H54 (cell line): Measurements from ENCODE around the gene SF3B3.
A peak's percentile ranks its signal among the peaks of the same experiment; 100 is the strongest.
"Not testable (repeated sequence)": the region's sequence is repeated elsewhere in the genome, so short reads cannot be mapped to it uniquely, and the experiment has no call there.

Experiments used
- DNase-seq: peaks from one replicate; pipeline ENCODE4 v3.0.0; 2011; ENCODE audit warnings: low spot score, mixed read lengths; ENCODE audit not compliant: insufficient read length
- FAIRE-seq: peaks from 3 replicates; lab custom pipeline; 2011; peaks lifted over from hg19 to GRCh38; lab: Jason Lieb, UNC
- POLR2A ChIP-seq: IDR thresholded peaks from 2 replicates; pipeline ENCODE4 v1.6.1; 2011; ENCODE audit warnings: low read depth, mild to moderate bottlenecking, low read length

The SF3B3 gene

DNA sequence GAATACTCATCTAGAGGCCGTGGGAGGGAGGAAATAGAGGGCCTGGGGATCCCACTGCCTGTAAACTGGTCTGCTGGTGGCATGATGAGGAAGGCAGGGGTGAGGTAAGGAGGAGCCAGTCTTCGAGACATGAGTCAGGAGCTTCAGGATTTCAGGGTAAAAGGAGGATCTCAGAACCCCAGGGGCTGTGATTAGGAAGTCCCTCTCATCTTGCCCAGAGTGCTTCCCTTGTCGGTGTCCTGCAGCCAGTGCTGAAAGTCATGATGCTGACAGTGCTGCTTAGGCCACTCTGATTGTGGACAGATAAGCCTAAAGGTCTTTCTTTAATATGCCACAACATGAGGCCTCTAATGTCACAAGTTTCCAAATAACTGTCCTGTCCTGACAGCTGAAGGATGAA, 29.8 kb upstream of the SF3B3 start:
- FAIRE-seq = no peak
- TF ChIP-seq POLR2A = no peak
- no peak for DNase-seq

DNA sequence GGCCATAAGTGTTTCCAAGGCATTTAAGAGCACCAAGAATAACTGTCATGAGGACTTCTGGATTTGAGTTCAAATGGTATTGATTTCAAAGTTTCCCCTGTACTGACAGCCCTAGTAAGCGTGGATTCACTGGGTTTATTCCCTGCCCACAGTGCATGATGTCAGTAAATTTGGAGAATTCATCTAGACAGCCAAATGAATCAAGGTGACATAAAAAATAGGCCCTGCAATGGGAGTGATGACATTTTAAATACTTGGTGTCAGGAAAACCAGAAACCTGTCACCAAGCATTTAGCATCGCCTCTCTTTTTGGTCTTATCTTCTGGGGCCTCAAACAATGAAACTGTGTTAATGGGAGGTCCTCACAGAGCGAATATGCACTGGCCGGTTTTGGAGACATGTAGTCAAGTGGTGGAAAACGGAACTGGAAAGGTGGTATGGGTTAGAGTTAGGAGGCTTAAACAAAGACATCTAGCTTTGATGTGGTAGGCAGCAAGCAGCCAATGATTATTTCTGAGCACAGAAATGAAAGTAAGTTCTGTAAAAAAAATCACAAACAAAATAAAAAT, 29.3 kb upstream of the SF3B3 start:
- DNase-seq (no peak), FAIRE-seq (no peak)
- TF ChIP-seq POLR2A = no peak

DNA sequence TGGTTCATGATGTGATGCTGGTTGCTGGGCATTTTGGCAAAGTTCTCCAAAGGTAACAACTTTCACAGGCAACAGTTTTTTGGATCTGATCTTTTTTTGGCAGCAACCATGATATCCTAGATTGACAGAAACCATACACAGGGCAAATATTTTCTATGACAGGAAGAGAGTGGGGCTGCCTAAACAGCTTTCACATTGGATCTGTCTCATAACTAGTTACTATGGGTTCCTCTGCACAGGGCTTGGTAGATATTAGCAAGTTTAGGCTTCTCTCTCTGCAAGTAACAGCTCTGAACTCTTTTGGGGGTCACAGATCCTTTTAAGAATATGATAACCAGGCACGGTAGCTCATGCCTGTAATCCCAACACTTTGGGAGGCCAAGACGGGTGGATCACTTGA, 28.8 kb upstream of the SF3B3 start:
- FAIRE-seq (no peak), DNase-seq (no peak)
- TF ChIP-seq POLR2A = no peak

DNA sequence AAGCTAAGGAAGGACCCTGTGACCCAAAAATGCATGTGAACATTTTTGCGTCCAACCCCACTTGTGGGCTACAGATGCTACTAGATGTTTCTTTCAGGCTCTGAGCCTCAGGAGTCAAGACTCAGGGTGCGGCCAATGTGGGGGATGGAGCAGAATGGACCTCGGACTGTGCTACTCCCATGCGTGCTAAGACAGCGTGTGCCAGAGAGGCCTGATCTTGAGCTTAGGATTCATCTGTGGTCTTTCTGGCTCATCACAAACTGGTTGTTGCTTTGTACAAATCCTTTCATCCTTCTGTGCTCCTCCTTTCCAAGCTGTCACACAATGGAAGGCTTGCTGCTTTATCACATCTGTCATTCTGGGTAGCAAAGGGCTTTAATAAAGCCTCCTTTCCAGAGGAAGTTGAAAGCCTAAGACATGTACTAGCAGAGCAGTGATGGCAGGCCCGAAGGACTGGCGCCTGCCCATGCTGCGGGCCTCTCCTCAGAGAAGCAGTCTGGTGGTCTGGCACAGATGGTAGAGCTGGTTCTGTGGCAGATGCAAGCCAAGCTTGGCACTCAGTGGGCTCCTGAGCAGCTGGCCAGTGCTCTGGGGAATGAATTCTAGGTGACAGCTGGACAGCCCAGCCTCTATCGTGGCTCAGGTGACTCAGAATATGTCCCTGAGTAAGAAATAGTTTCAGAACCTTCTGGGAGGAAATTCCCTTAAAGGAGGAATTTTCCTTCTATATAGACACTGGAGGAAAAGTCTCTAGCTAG, 28.0 kb upstream of the SF3B3 start:
- TF ChIP-seq POLR2A = no peak
- FAIRE-seq (no peak), DNase-seq (no peak)

DNA sequence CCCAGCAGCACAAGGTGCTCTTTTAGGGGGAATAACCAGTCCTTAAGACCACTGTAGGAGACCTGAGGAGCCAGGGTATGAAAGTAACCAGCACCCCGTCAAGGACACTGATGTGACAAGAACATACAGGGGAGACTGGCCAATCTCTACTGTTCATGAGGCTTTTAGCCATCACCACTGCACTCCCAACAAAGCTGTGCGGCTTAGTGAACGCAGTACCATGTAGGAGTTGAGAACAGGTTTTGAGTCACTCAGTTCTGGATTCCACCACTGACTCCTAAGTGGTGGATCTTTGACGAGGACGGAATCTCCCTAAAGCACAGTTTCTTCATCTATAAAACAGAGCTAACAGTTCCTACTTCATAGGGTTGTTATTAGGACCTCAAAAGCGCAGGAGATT, 27.1 kb upstream of the SF3B3 start:
- FAIRE-seq (no peak), DNase-seq (no peak)
- TF ChIP-seq POLR2A = no peak

DNA sequence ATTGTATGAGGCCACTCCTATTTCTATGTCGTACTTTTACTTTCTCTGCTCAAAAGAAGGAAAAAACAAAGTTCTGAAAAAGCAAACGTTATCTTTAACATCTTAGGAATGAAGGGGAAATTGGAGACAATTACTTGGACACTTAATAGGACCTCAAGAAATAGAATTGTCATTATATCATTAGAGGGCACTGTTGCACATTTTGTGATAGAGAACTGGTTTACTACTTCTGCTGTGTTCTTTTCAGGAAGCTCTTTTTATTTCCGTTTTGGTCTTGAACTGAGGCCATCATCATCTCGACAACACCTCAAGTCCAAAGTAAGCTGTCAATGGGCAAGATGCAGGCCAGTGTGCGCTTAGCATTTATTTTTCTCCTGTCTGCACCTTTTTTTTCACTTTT, 14.9 kb upstream of the SF3B3 start:
- DNase-seq (no peak), FAIRE-seq (peak; percentile 57)
- TF ChIP-seq POLR2A = no peak

DNA sequence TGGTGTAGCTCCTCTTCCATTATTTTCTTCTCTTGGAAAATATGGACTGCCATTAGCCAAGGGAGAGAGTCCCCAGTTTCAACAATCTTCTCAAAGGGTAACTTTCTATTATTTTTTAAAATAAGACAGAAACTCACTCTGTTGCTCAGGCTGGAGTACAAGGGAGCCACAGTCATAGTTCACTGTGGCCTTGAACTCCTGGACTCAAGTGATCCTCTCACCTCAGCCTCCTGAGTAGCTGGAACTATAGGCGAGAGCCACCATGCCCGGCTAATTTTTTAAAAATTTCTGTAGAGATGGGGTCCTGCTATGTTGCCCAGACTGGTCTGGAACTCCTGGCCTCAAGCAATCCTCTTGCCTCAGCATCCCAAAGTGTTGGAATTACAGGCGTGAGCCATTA, 13.4 kb upstream of the SF3B3 start:
- no peak for DNase-seq
- no peak for FAIRE-seq

DNA sequence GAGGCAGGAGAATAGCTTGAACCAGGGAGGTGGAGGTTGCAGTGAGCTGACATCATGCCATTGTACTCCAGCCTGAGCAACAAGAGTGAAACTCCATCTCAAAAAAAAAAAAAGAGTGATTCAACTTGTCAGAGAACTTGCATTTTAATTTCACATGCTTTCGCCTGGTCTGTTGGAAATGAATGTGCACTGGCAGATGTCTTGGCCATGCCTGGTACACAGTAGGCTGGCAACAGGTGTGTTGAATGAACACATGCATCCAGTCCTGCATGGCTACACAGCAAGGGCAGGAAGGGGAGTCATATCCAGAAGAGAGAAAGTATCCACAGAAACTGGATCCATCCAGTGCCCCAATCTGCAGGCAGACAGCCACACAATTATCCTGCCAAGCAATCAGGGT, 11.8 kb upstream of the SF3B3 start:
- no peak for FAIRE-seq
- no peak for TF ChIP-seq POLR2A
- no peak for DNase-seq

More for the DNA sequence above, 13.4 kb upstream of the SF3B3 start:
- no peak for TF ChIP-seq POLR2A

DNA sequence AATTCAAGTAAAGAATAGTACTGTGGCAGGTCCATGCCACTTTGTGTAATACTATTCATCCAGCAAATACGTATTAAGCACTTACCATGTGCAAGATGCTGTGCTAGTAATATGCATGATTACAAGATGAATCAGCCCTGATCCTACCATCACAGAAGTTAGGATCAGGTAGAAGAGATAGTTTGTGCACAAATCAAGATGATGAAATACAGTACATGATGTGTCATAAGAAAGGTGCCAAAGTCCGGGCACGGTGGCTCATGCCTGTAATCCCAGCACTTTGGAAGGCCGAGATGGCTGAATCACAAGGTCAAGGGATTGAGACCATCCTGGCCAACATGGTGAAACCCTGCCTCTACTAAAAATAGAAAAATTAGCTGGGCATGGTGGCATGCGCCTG, 11.2 kb upstream of the SF3B3 start:
- FAIRE-seq (peak; percentile 81), DNase-seq (peak; percentile 25)
- no peak for TF ChIP-seq POLR2A

DNA sequence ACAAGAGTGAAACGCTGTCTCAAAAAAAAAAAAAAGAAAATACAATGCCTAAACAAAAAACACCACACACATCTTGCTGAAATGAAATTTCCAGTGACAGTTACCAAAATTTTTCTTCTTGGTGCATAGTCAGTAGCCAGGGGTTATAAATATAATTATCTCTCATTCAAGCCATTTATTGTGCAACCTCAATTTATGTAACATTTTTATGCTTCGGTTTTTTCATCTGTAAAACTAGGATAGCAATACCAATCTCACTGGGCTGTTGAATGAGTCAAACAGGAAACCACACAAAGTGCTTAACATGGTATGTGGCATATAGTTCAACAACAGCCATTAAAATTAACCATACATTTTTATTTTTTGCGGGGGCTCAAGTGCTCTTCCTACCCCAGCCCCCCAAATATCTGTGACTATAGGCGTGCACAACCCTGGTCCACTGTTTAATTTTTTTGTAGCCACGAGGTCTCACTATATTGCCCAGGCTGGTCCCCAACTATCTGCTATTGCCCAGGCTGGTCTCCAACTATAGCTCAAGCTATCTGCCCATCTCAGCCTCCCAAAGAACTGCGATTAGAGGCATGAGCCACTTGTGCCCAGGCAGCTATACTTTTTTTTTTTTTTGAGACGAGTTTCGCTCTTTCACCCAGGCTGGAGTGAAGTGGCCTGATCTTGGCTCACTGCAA, 2.9 kb upstream of the SF3B3 start:
- TF ChIP-seq POLR2A = no peak
- no peak for FAIRE-seq
- DNase-seq = peak; percentile 44

DNA sequence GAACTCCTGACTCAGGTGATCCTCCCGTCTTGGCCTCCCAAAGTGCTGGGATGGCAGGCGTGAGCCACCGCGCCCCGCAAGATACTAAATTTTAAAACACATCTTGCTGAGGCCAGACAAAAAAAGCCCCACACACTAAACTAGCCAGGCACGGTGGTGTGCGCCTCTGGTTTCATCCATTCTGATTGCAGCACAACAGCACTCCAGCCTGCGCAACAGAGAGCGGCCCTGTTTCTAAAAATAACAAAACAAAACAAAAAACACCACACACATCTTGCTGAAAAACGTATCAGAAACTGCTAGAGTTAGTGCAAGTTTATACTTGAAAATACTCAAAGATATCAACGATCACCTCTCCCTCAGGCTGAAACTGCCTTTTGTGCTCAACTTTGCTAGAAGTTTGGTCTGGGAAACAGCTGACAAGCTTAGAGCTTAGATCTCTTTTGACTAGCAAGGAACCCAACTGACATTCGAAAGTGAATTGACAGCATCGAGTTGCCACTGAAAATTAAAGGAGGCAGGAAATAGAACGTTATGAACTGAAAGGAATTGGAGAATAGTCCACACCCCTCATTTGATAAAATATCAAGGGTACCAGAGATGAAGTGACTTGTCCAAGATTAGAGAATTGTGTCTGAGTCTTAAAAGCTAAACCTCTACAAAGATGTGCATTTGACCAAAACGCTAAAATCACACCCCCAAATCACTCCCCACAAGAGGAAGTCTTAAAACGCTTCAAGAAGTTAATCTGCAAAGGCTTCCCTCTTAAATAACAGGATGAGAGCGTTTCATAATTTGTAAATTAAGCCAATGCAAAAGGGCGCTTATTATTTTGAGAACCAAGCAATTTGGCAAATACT, 1.2 kb upstream of the SF3B3 start:
- FAIRE-seq (no peak), DNase-seq (no peak)

DNA sequence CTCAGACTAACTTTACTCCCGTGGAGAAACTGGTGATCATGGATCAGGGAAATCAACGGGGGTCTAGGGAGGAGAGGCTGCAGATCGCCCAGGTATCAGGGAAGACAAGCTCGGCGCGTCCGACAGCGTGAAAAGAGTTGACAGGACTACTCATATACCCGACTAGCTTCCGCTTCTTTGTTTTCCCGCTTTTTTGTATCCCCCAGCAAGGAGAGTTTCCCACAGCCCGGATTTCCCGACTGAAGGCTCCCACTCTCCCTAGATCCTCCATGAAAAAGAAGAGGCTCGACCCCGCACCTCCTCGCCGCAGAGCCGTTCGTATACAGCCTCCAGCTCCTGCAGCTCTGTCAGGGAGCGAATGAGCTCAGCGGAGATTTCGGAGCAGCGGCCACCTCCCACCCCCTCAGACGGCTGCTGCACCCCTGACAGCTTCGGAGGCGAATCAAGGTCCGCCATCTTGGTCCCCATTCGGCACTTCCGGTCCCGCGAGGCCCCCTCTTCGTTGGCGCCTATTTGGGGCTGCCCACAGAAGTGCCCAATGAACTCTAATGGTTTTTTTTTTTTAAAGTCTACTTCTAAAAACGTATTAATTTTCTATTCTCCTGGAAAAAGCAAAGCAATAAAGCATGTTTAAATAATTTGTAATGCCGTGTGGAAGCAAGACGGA, 407 bp upstream of the SF3B3 start, which contains the start of gene COG4:
Gene COG4 (minus strand): TSS at position 479 of the 667 bp plus-strand sequence. CDS start 11 bp downstream, at position 468.
- FAIRE-seq (no peak), DNase-seq (peak; percentile 67)
- peak; percentile 78 for TF ChIP-seq POLR2A

More for the DNA sequence above, 1.2 kb upstream of the SF3B3 start:
- no peak for TF ChIP-seq POLR2A

DNA sequence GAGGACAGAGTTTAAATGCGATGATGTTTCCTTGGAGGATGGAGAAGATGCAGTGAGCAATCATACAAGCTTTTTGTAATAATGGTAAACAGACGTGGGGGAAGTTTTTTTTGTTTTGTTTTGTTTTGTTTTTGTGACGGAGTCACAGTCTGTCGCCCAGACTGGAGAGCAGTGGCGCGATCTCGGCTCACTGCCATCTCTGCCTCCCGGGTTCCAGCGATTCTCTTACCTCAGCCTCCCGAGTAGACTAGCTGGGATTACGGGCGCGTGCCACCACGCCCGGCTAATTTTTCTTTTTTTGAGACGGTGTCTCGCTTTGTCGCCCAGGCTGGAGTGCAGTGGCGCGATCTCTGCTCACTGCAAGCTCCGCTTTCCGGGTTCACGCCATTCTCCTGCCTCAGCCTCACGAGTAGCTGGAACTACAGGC, 796 bp downstream of the SF3B3 start:
- FAIRE-seq = peak; percentile 27
- DNase-seq = not testable (repeated sequence)
